Ovary (tissue), 3 donors: Measurements from ENCODE around the gene ZNF76.

Experiments
- POLR2A ChIP-seq: fragments of 450-650 bp; IDR thresholded peaks from one replicate; pipeline ENCODE4 v1.6.1; 2017; ENCODE audit warnings: antibody characterized with exemption, mild to moderate bottlenecking, moderate library complexity
- TF ChIP-seq, protein P1 (sequence below), 3 donors: fragments of 450-650 bp in 2 of 3; fragments of 200-600 bp in 1 of 3; IDR thresholded peaks; one replicate each; pipeline versions ENCODE4 v1.5.1 to v1.8.0; 2016 to 2022; ENCODE audit warnings: antibody characterized with exemption in 3 of 3, mild to moderate bottlenecking in 1 of 3
- donor health status: DM: no; HTN: no; CAD: no.

DNA sequence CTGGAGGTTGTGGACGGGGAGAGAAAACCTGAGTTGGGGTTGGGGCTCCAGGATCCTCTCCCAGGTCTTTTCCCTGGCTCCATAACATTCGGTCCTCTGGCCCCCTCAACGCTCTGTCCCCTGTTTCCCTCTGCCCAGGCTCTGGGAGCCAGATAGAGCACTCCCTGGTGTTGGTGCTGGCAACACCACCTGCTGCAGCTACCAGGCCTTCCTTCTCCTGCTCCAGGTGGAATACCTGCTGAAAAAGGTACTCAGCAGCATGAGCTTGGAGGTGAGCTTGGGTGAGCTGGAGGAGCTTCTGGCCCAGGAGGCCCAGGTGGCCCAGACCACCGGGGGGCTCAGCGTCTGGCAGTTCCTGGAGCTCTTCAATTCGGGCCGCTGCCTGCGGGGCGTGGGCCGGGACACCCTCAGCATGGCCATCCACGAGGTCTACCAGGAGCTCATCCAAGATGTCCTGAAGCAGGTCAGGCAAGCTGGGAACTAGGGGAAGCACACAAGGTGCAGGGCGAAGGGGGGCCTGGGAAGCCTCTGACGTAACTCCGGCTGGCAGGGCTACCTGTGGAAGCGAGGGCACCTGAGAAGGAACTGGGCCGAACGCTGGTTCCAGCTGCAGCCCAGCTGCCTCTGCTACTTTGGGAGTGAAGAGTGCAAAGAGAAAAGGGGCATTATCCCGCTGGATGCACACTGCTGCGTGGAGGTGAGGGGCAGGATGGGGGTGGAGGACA lies 52.7 kb downstream of the ZNF76 start:
- TF ChIP-seq, protein P1, sequence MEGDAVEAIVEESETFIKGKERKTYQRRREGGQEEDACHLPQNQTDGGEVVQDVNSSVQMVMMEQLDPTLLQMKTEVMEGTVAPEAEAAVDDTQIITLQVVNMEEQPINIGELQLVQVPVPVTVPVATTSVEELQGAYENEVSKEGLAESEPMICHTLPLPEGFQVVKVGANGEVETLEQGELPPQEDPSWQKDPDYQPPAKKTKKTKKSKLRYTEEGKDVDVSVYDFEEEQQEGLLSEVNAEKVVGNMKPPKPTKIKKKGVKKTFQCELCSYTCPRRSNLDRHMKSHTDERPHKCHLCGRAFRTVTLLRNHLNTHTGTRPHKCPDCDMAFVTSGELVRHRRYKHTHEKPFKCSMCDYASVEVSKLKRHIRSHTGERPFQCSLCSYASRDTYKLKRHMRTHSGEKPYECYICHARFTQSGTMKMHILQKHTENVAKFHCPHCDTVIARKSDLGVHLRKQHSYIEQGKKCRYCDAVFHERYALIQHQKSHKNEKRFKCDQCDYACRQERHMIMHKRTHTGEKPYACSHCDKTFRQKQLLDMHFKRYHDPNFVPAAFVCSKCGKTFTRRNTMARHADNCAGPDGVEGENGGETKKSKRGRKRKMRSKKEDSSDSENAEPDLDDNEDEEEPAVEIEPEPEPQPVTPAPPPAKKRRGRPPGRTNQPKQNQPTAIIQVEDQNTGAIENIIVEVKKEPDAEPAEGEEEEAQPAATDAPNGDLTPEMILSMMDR (IDR thresholded peaks at IDR 0.05) = no peak
- no peak for TF ChIP-seq POLR2A
